SW 1271 (cell line): ENCODE data around the gene NPIPA7.
"Not testable (repeated sequence)": the region's sequence is repeated elsewhere in the genome, so short reads cannot be mapped to it uniquely, and the experiment has no call there.

Experiments
- DNase-seq, 2 experiments: peaks; one replicate each; lab custom pipeline; 2025; lab: John Stamatoyannopoulos, UW

The NPIPA7 gene

DNA sequence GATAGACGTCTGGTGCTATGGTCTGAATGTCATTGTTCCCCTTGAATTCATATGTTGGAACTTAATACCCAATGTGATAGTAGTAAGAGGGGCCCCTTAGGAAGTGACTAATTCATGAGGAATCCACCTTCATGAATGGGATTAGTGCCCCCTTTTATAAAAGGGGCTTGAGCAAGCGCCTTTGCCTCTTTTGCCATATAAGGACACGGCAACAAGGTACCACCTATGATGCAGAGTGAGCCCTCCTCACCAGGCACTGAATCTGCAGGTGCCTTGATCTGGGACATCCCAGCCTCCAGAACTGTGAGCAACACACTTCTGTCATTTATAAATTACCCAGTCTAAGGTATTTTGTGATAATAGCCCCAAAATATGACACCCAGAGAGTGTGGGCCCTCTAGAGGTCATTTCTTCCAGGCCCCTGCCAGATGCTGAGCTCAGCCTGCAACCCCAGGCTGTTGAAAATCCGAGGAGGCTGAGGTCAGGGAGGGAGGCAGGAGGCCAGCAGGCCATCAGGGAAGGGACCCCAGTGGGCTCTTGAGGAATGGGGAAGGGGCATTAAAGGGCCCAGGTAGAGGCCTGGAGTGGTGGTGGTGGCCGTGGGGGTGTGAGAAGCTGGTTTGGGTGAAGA lies 39.1 kb downstream of the NPIPA7 start:
- not testable (repeated sequence) for DNase-seq

GRCh38 chr16:16420515-16420914 lies 41.6 kb downstream of the NPIPA7 start:
- DNase-seq = not testable (repeated sequence)

DNA sequence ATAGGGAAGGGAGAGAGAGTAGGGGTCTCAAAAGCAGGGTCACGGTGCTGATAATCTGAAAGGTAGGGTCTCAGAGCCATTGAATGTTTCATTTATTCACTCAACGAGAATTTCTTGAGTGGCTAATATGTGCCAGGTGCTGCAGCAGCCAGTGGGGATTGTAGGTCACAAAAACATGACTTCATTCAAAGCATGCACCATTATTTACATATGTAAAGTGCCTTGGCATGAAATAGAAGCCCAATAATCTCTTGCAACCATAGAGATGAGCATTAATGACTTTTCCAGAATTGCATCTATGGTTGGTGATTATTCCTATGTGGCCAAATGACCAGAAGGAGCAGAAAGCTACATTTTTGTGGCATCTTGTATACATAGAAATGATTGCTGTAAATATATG lies 46.2 kb downstream of the NPIPA7 start:
- DNase-seq = not testable (repeated sequence)

GRCh38 chr16:16431135-16431534 lies 52.2 kb downstream of the NPIPA7 start:
- not testable (repeated sequence) for DNase-seq

DNA sequence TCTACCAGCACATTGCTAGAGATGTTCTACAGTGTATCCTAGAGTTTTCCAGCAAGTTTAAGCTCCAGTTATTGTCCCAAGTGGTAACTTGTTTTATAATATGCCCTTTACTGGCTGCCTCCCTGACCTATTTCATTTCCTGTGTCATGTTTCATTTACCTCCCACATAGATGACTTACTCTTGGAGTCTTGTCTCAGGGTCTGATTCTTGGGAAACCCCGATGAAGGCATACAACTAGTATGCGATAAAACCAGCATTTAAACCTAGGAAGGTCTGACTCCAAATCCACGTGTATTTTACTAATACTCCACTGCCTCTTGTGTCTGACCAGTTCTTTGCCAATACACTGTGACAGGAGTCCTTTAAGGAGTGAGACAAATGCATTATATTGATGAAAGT lies 55.8 kb downstream of the NPIPA7 start:
- DNase-seq = not testable (repeated sequence)

GRCh38 chr16:16441401-16441800 lies 62.5 kb downstream of the NPIPA7 start:
- not testable (repeated sequence) for DNase-seq
